Measurements from ENCODE around the gene TACR1.

TACR1 gene

DNA sequence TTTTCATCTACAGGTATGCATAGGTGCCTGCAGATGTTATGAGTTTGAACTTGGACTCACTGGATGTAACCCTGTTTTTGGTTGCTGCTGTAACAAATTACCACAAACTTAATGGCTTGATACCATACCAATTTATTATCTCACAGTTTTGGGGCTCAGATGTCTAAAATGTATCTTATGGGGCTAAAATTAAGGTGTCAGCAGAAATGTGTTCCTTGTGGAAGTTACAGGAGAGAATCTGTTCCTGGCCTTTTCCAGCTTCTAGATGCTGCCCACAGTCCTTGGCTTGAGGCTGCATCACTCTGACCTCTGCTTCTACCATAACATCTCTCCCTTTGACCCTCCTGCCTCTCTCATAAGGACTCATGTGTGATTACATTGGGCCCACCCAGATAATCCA lies 193.3 kb downstream of the TACR1 start:
- no peak for DNase-seq

GRCh38 chr2:75003773-75004172 lies 195.5 kb downstream of the TACR1 start:
- DNase-seq: no peak

DNA sequence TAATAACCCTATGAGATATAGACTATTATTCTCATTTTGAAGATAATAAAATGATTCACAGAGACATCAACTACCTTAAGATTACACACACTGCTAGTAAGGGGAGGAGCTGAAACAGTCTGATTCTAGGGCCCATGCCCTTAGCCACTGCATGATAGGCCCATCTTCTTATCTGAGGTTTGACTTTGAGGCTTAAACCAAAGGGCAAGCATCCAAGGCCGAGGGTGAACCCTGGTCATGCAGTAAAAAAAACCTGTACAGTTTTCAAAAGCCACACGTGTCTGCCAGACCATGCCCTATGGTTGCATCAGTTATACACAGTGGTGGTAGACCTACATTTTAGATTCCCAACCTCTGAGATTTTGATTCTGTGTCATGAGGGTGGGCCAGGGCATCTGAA lies 196.0 kb downstream of the TACR1 start:
- no peak for DNase-seq

GRCh38 chr2:75002007-75002406 lies 197.3 kb downstream of the TACR1 start:
- DNase-seq: no peak

DNA sequence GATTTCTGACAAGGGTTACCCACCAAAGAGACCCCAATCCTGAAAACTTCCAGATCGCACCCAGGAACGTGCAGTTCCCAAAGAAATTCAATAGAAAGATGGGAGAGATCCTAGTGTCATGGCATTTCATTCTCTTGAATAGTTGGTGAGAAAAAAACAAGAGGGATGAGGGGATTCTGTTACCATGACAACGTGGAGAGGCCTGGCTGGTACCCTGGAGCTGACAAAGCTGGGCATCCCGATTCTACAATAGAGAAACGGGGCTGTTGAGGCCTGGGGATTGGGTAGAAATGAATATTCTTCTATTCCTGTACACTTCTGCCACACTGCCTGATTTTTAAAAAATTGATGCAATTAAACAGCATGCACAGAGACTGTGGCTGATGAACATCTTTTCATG lies 199.9 kb downstream of the TACR1 start:
- no peak for DNase-seq
